Bronchial epithelial cell (primary cell): Measurements from ENCODE around the gene TAPBPL. TPM values are rescaled to one million over a fixed set of nuclear protein-coding genes. Genes with fewer than 3 reads are reported as not detected.
A peak's percentile ranks its signal among the peaks of the same experiment; 100 is the strongest.
"Not testable (repeated sequence)": the region's sequence is repeated elsewhere in the genome, so short reads cannot be mapped to it uniquely, and the experiment has no call there.

Experiments used
- DNase-seq: peaks from one replicate; pipeline ENCODE4 v3.0.0-alpha.2; 2010; ENCODE audit warnings: low read depth
- FAIRE-seq: peaks from 2 replicates; lab custom pipeline; 2011; peaks lifted over from hg19 to GRCh38; lab: Jason Lieb, UNC
- H3K27me3 ChIP-seq: 2 replicates; pipeline ENCODE4 v1.5.1; 2011; ENCODE audit warnings: low read length; ENCODE audit not compliant: control insufficient read depth, insufficient read depth
- H3K36me3 ChIP-seq: 2 replicates; pipeline ENCODE4 v1.5.1; 2011; ENCODE audit warnings: low read length; ENCODE audit not compliant: control insufficient read depth, insufficient read depth
- H3K4me3 ChIP-seq: 2 replicates; pipeline ENCODE4 v1.5.1; 2011; ENCODE audit warnings: mild to moderate bottlenecking, low read depth, low read length, control low read depth
- CTCF ChIP-seq: IDR thresholded peaks from 2 replicates; pipeline ENCODE4 v1.5.1; 2011; ENCODE audit warnings: mild to moderate bottlenecking, moderate library complexity, low read length, control low read depth, inconsistent platforms; ENCODE audit not compliant: insufficient read depth, severe bottlenecking
- total RNA-seq: library from RNA; depleted of rRNA; stranded (reverse); fragments of >200 nt; gene quantifications from 2 replicates; pipeline ENCODE4 v1.2.1, GENCODE V29; 2014

The TAPBPL gene
- total RNA-seq, 1 donor from 2014 or later, result 1.8 TPM

- H3K27me3 ChIP-seq, result no peaks in the 10 kb centered on the region
- no peak overlapping the region for H3K4me3 ChIP-seq
- no peak for TF ChIP-seq CTCF
- DNase-seq (no peak), FAIRE-seq (no peak)
- peaks cover 19% of the 10 kb centered on the region for H3K36me3 ChIP-seq
Measured at GRCh38 chr12:6463216-6463615, 11.4 kb downstream of the TAPBPL start.

- DNase-seq, result no peak
Measured at GRCh38 chr12:6463858-6464257, 12.0 kb downstream of the TAPBPL start.

GRCh38 chr12:6464531-6464930 lies 12.7 kb downstream of the TAPBPL start:
- no peak for FAIRE-seq
- peaks cover 16% of the 10 kb centered on the region for H3K36me3 ChIP-seq
- no peak for TF ChIP-seq CTCF
- no peaks in the 10 kb centered on the region for H3K27me3 ChIP-seq
- DNase-seq, result no peak
- no peak overlapping the region for H3K4me3 ChIP-seq

More at GRCh38 chr12:6463858-6464257, 12.0 kb downstream of the TAPBPL start:
- no peak for FAIRE-seq
- TF ChIP-seq CTCF, result no peak
- Histone ChIP-seq H3K36me3 (peaks cover 16% of the 10 kb centered on the region), H3K27me3 (no peaks in the 10 kb centered on the region), H3K4me3 (no peak overlapping the region)

- Histone ChIP-seq H3K36me3 (peaks cover 14% of the 10 kb centered on the region), H3K4me3 (no peak overlapping the region), H3K27me3 (no peaks in the 10 kb centered on the region)
- FAIRE-seq (peak; percentile 40), DNase-seq (peak; percentile 60)
- TF ChIP-seq CTCF, result peak; percentile 83
Measured at GRCh38 chr12:6465467-6466183, 13.8 kb downstream of the TAPBPL start.

GRCh38 chr12:6466184-6466573 lies 14.3 kb downstream of the TAPBPL start:
- no peak for FAIRE-seq
- Histone ChIP-seq H3K36me3 (peaks cover 11% of the 10 kb centered on the region), H3K4me3 (no peak overlapping the region), H3K27me3 (no peaks in the 10 kb centered on the region)
- TF ChIP-seq CTCF, result no peak
- no peak for DNase-seq

GRCh38 chr12:6466751-6467150 lies 14.9 kb downstream of the TAPBPL start:
- H3K36me3 ChIP-seq, H3K27me3 ChIP-seq, H3K4me3 ChIP-seq, FAIRE-seq, DNase-seq: not testable (repeated sequence)

GRCh38 chr12:6467571-6468282 lies 15.9 kb downstream of the TAPBPL start:
- H3K36me3 ChIP-seq, H3K27me3 ChIP-seq, DNase-seq, H3K4me3 ChIP-seq, FAIRE-seq: not testable (repeated sequence)
